Hematopoietic multipotent progenitor cell treated with erythropoietin and hydrocortisone succinate and interleukin-3 and kit ligand, for 4 days (in vitro differentiated cells): Measurements from ENCODE around the gene SKIC2.
"Not testable (repeated sequence)": the region's sequence is repeated elsewhere in the genome, so short reads cannot be mapped to it uniquely, and the experiment has no call there.

Experiments used
- DNase-seq: peaks from one replicate; pipeline ENCODE4 v3.0.0-alpha.2; 2015

SKIC2 gene

GRCh38 chr6:31958741-31959739, at the start of gene SKIC2, which contains the start of gene NELFE:
Gene SKIC2 (plus strand): TSS chr6:31959175. CDS start chr6:31959193, 18 bp downstream.
Gene NELFE (minus strand): TSS chr6:31958971. CDS start chr6:31958446, 525 bp downstream.
- DNase-seq = peak; percentile 99

- not testable (repeated sequence) for DNase-seq
Observed at GRCh38 chr6:31909298-31909697, 49.7 kb upstream of the SKIC2 start.

- no peak for DNase-seq
Observed at GRCh38 chr6:31911826-31912585, 47.0 kb upstream of the SKIC2 start.

GRCh38 chr6:31915351-31915750, 43.6 kb upstream of the SKIC2 start:
- DNase-seq = no peak

- no peak for DNase-seq
Observed at GRCh38 chr6:31915756-31916155, 43.2 kb upstream of the SKIC2 start.

GRCh38 chr6:31918069-31918720, 40.8 kb upstream of the SKIC2 start:
- DNase-seq = no peak

- DNase-seq = peak; percentile 30
Observed at GRCh38 chr6:31919624-31920303, 39.2 kb upstream of the SKIC2 start.

- DNase-seq = no peak
Observed at GRCh38 chr6:31920811-31921210, 38.2 kb upstream of the SKIC2 start.

GRCh38 chr6:31922942-31923341, 36.0 kb upstream of the SKIC2 start:
- DNase-seq = peak; percentile 58

- DNase-seq = no peak
Observed at GRCh38 chr6:31927242-31927862, 31.6 kb upstream of the SKIC2 start, which contains the start of gene C2. Gene C2 (plus strand): TSS chr6:31927717. CDS start chr6:31927753, 36 bp downstream.

GRCh38 chr6:31927863-31928671, 30.9 kb upstream of the SKIC2 start:
- no peak for DNase-seq

- DNase-seq = no peak
Observed at GRCh38 chr6:31928672-31928939, 30.4 kb upstream of the SKIC2 start.

GRCh38 chr6:31930962-31931361, 28.0 kb upstream of the SKIC2 start:
- no peak for DNase-seq

GRCh38 chr6:31932137-31932536, 26.8 kb upstream of the SKIC2 start:
- DNase-seq = not testable (repeated sequence)

- no peak for DNase-seq
Observed at GRCh38 chr6:31933537-31933936, 25.4 kb upstream of the SKIC2 start.

- no peak for DNase-seq
Observed at GRCh38 chr6:31935021-31935420, 24.0 kb upstream of the SKIC2 start.

- no peak for DNase-seq
Observed at GRCh38 chr6:31935823-31936222, 23.2 kb upstream of the SKIC2 start.

- DNase-seq = no peak
Observed at GRCh38 chr6:31940256-31940664, 18.7 kb upstream of the SKIC2 start.

- no peak for DNase-seq
Observed at GRCh38 chr6:31943742-31944141, 15.2 kb upstream of the SKIC2 start.

- no peak for DNase-seq
Observed at GRCh38 chr6:31945154-31945506, 13.8 kb upstream of the SKIC2 start.
